ENCODE measurements around the gene NAALADL2.
"Not testable (repeated sequence)": the region's sequence is repeated elsewhere in the genome, so short reads cannot be mapped to it uniquely, and the experiment has no call there.

NAALADL2 gene

GRCh38 chr3:175423848-175424247, 564.7 kb downstream of the NAALADL2 start:
- not testable (repeated sequence) for DNase-seq (ENCODE audit: low read depth)

GRCh38 chr3:175426805-175427204, 567.7 kb downstream of the NAALADL2 start:
- no peak for DNase-seq (ENCODE audit: low read depth)

- DNase-seq (ENCODE audit: low read depth), result no peak
Observed at GRCh38 chr3:175428466-175428865, 569.3 kb downstream of the NAALADL2 start.

GRCh38 chr3:175430983-175431773, 572.0 kb downstream of the NAALADL2 start:
- DNase-seq (ENCODE audit: low read depth), result no peak

- DNase-seq (ENCODE audit: low read depth), result no peak
Observed at GRCh38 chr3:175432376-175433025, 573.4 kb downstream of the NAALADL2 start.

- no peak for DNase-seq (ENCODE audit: low read depth)
Observed at GRCh38 chr3:175433026-175433674, 574.0 kb downstream of the NAALADL2 start.

GRCh38 chr3:175434561-175434960, 575.4 kb downstream of the NAALADL2 start:
- no peak for DNase-seq (ENCODE audit: low read depth)

- DNase-seq (ENCODE audit: low read depth), result no peak
Observed at GRCh38 chr3:175443682-175444081, 584.5 kb downstream of the NAALADL2 start.

- no peak for DNase-seq (ENCODE audit: low read depth)
Observed at GRCh38 chr3:175445741-175446140, 586.6 kb downstream of the NAALADL2 start.

GRCh38 chr3:175447521-175447920, 588.4 kb downstream of the NAALADL2 start:
- no peak for DNase-seq (ENCODE audit: low read depth)

GRCh38 chr3:175453361-175453760, 594.2 kb downstream of the NAALADL2 start:
- no peak for DNase-seq (ENCODE audit: low read depth)

GRCh38 chr3:175456466-175456865, 597.3 kb downstream of the NAALADL2 start:
- DNase-seq (ENCODE audit: low read depth), result peak; percentile 20

GRCh38 chr3:175457301-175457700, 598.2 kb downstream of the NAALADL2 start:
- no peak for DNase-seq (ENCODE audit: low read depth)

GRCh38 chr3:175460849-175461399, 601.8 kb downstream of the NAALADL2 start:
- not testable (repeated sequence) for DNase-seq (ENCODE audit: low read depth)

- no peak for DNase-seq (ENCODE audit: low read depth)
Observed at GRCh38 chr3:175464362-175464761, 605.2 kb downstream of the NAALADL2 start.

GRCh38 chr3:175469124-175469523, 610.0 kb downstream of the NAALADL2 start:
- DNase-seq (ENCODE audit: low read depth), result no peak

GRCh38 chr3:175475765-175476164, 616.6 kb downstream of the NAALADL2 start:
- DNase-seq (ENCODE audit: low read depth), result no peak

- DNase-seq (ENCODE audit: low read depth), result no peak
Observed at GRCh38 chr3:175476489-175476888, 617.4 kb downstream of the NAALADL2 start.

GRCh38 chr3:175477651-175478224, 618.6 kb downstream of the NAALADL2 start:
- DNase-seq (ENCODE audit: low read depth), result no peak

- DNase-seq (ENCODE audit: low read depth), result no peak
Observed at GRCh38 chr3:175478301-175478700, 619.2 kb downstream of the NAALADL2 start.

- DNase-seq (ENCODE audit: low read depth), result no peak
Observed at GRCh38 chr3:175479175-175479574, 620.0 kb downstream of the NAALADL2 start.

GRCh38 chr3:175479800-175480199, 620.7 kb downstream of the NAALADL2 start:
- DNase-seq (ENCODE audit: low read depth), result no peak

Data from HS-5 (cell line).